Measurements from ENCODE around the gene F3. TPM values are rescaled to one million over a fixed set of nuclear protein-coding genes. Genes with fewer than 3 reads are reported as not detected.

F3 gene
- total and polyA plus RNA-seq, 2 experiments from 2014 or later, result 281 to 390 TPM

- Histone ChIP-seq H2AFZ (no peak overlapping the region), H3K9me3 (ENCODE audit: low read depth) (no peaks in the 10 kb centered on the region)
Observed at GRCh38 chr1:94496076-94496755, 45.3 kb downstream of the F3 start.

DNA sequence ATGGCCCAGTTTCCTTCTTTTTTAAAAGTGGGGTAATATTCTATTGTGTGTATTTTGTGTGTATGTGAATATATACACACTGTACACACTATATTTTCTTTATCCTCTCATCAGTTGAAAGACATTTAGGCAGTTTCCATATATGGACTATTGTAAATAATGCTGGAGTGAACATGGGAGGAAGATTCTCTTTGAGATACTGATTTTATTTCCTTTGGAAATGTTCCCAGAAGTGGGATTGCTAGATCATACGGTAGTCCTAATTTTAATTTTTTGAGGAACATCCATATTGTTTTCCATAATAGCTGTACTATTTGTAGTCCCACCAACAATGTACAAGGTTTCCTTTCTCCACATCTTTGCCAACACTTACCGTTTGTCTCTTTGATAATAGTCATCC is 51.0 kb downstream of the F3 start:
- no peaks in the 10 kb centered on the region for H3K9me2 ChIP-seq (replicated peaks; ENCODE audit: insufficient read depth)
- H3K27me3 ChIP-seq, result no peaks in the 10 kb centered on the region
- H3K4me1 ChIP-seq (ENCODE audit: insufficient read depth), result no peaks in the 10 kb centered on the region
- H3K79me2 ChIP-seq, result no peaks in the 10 kb centered on the region
- H3K36me3 ChIP-seq (replicated peaks; ENCODE audit: insufficient read depth, low read depth), result no peaks in the 10 kb centered on the region
- no peaks in the 10 kb centered on the region for H4K20me1 ChIP-seq (ENCODE audit: insufficient read depth, poor library complexity, severe bottlenecking)
- no peak overlapping the region for H3K27ac ChIP-seq
- no peak overlapping the region for H3K4me2 ChIP-seq
- WGBS (ENCODE audit: low lambda C conversion rate, missing lambda C conversion rate), result 90% methylated on average over 2 of the region's 2 CpGs
- H2AFZ ChIP-seq, result no peak overlapping the region
- no peaks in the 10 kb centered on the region for H3K9me3 ChIP-seq (ENCODE audit: low read depth)
- DNase-seq (ENCODE audit: low spot score), result no peak
- no peak overlapping the region for H3K4me3 ChIP-seq
- TF ChIP-seq, protein P1, sequence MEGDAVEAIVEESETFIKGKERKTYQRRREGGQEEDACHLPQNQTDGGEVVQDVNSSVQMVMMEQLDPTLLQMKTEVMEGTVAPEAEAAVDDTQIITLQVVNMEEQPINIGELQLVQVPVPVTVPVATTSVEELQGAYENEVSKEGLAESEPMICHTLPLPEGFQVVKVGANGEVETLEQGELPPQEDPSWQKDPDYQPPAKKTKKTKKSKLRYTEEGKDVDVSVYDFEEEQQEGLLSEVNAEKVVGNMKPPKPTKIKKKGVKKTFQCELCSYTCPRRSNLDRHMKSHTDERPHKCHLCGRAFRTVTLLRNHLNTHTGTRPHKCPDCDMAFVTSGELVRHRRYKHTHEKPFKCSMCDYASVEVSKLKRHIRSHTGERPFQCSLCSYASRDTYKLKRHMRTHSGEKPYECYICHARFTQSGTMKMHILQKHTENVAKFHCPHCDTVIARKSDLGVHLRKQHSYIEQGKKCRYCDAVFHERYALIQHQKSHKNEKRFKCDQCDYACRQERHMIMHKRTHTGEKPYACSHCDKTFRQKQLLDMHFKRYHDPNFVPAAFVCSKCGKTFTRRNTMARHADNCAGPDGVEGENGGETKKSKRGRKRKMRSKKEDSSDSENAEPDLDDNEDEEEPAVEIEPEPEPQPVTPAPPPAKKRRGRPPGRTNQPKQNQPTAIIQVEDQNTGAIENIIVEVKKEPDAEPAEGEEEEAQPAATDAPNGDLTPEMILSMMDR (IDR thresholded peaks at IDR 0.05; ENCODE audit: poor library complexity), result no peak
- TF ChIP-seq EZH2 (IDR thresholded peaks at IDR 0.05; ENCODE audit: borderline replicate concordance) (no peak), EZH2phosphoT487 (IDR thresholded peaks at IDR 0.05; ENCODE audit: low read depth, severe bottlenecking, unreplicated experiment) (no peak)

More at GRCh38 chr1:94496076-94496755, 45.3 kb downstream of the F3 start:
- Histone ChIP-seq H4K20me1 (ENCODE audit: insufficient read depth, poor library complexity, severe bottlenecking) (no peaks in the 10 kb centered on the region), H3K27ac (no peak overlapping the region), H3K36me3 (replicated peaks; ENCODE audit: insufficient read depth, low read depth) (no peaks in the 10 kb centered on the region), H3K4me3 (no peak overlapping the region), H3K4me1 (ENCODE audit: insufficient read depth) (no peaks in the 10 kb centered on the region), H3K79me2 (no peaks in the 10 kb centered on the region), H3K9me2 (replicated peaks; ENCODE audit: insufficient read depth) (no peaks in the 10 kb centered on the region), H3K27me3 (no peaks in the 10 kb centered on the region), H3K4me2 (no peak overlapping the region)
- TF ChIP-seq EZH2 (IDR thresholded peaks at IDR 0.05; ENCODE audit: borderline replicate concordance), result no peak
- WGBS (ENCODE audit: low lambda C conversion rate, missing lambda C conversion rate), result 96% methylated on average over 2 of the region's 2 CpGs
- no peak for DNase-seq (ENCODE audit: low spot score)

- TF ChIP-seq, protein P1 (IDR thresholded peaks at IDR 0.05; ENCODE audit: poor library complexity), result no peak
- TF ChIP-seq EZH2phosphoT487 (IDR thresholded peaks at IDR 0.05; ENCODE audit: low read depth, severe bottlenecking, unreplicated experiment), result no peak
- no peaks in the 10 kb centered on the region for H3K36me3 ChIP-seq (replicated peaks; ENCODE audit: insufficient read depth, low read depth)
- no peak overlapping the region for H3K4me3 ChIP-seq
- H3K4me2 ChIP-seq, result no peak overlapping the region
- no peaks in the 10 kb centered on the region for H3K4me1 ChIP-seq (ENCODE audit: insufficient read depth)
- WGBS (ENCODE audit: low lambda C conversion rate, missing lambda C conversion rate), result 81% methylated on average over 5 of the region's 5 CpGs
- no peaks in the 10 kb centered on the region for H4K20me1 ChIP-seq (ENCODE audit: insufficient read depth, poor library complexity, severe bottlenecking)
- H2AFZ ChIP-seq, result no peak overlapping the region
- no peak overlapping the region for H3K27ac ChIP-seq
- no peaks in the 10 kb centered on the region for H3K9me2 ChIP-seq (replicated peaks; ENCODE audit: insufficient read depth)
- no peaks in the 10 kb centered on the region for H3K79me2 ChIP-seq
- H3K27me3 ChIP-seq, result no peaks in the 10 kb centered on the region
- no peak for DNase-seq (ENCODE audit: low spot score)
- no peaks in the 10 kb centered on the region for H3K9me3 ChIP-seq (ENCODE audit: low read depth)
Observed at GRCh38 chr1:94486990-94487389, 54.6 kb downstream of the F3 start.

- no peak overlapping the region for H3K4me2 ChIP-seq
- no peak overlapping the region for H2AFZ ChIP-seq
- peak; percentile 82 for DNase-seq (ENCODE audit: low spot score)
- H3K9me3 ChIP-seq (ENCODE audit: low read depth), result no peaks in the 10 kb centered on the region
- no peaks in the 10 kb centered on the region for H3K36me3 ChIP-seq (replicated peaks; ENCODE audit: insufficient read depth, low read depth)
- no peak overlapping the region for H3K27ac ChIP-seq
- no peaks in the 10 kb centered on the region for H3K79me2 ChIP-seq
- H3K4me1 ChIP-seq (ENCODE audit: insufficient read depth), result no peaks in the 10 kb centered on the region
- no peak overlapping the region for H3K4me3 ChIP-seq
- TF ChIP-seq, protein P1 (IDR thresholded peaks at IDR 0.05; ENCODE audit: poor library complexity), result peak; percentile 74
- TF ChIP-seq EZH2phosphoT487 (IDR thresholded peaks at IDR 0.05; ENCODE audit: low read depth, severe bottlenecking, unreplicated experiment), result no peak
- no peak for TF ChIP-seq EZH2 (IDR thresholded peaks at IDR 0.05; ENCODE audit: borderline replicate concordance)
- H4K20me1 ChIP-seq (ENCODE audit: insufficient read depth, poor library complexity, severe bottlenecking), result no peaks in the 10 kb centered on the region
- H3K27me3 ChIP-seq, result no peaks in the 10 kb centered on the region
- H3K9me2 ChIP-seq (replicated peaks; ENCODE audit: insufficient read depth), result no peaks in the 10 kb centered on the region
- WGBS (ENCODE audit: low lambda C conversion rate, missing lambda C conversion rate), result 13% methylated on average over 4 of the region's 4 CpGs
Observed at GRCh38 chr1:94481473-94481933, 60.1 kb downstream of the F3 start.
